HL-60 (cell line): Measurements from ENCODE around the gene PIR.

Experiments
- DNase-seq, 2 experiments: peaks; one replicate each; pipeline ENCODE4 v3.0.0-alpha.2; 2010 to 2020; ENCODE audit warnings: low read depth in 1 of 2, low spot score in 1 of 2
- H3K27ac ChIP-seq: fragments of 250-450 bp; sonication (Bioruptor Pico); replicated peaks from 2 replicates; pipeline ENCODE4 v1.5.1; 2020; ENCODE audit warnings: mild to moderate bottlenecking, moderate library complexity
- H3K27me3 ChIP-seq: fragments of 250-450 bp; sonication (Bioruptor Pico); 2 replicates; pipeline ENCODE4 v1.5.1; 2021; ENCODE audit warnings: mild to moderate bottlenecking, moderate library complexity; ENCODE audit not compliant: insufficient read depth, poor library complexity, severe bottlenecking
- H3K4me3 ChIP-seq: replicated peaks from 2 replicates; pipeline ENCODE4 v1.5.1; 2011; ENCODE audit warnings: mild to moderate bottlenecking, control low read depth, low read length; ENCODE audit not compliant: insufficient read depth
- GABPA ChIP-seq: IDR thresholded peaks from 2 replicates; pipeline ENCODE4 v1.6.1; 2012; ENCODE audit warnings: low read depth
- POLR2AphosphoS5 ChIP-seq: IDR thresholded peaks from 2 replicates; pipeline ENCODE4 v1.6.1; 2012; ENCODE audit warnings: low read depth
- SPI1 ChIP-seq: IDR thresholded peaks from 2 replicates; pipeline ENCODE4 v1.6.1; 2012; ENCODE audit warnings: low read depth, mild to moderate bottlenecking, borderline replicate concordance
- TF ChIP-seq, protein P1 (sequence below): IDR thresholded peaks from 2 replicates; pipeline ENCODE4 v1.6.1; 2012; ENCODE audit warnings: low read depth; ENCODE audit not compliant: insufficient replicate concordance
- TF ChIP-seq, protein P2 (sequence below): IDR thresholded peaks from one replicate; pipeline ENCODE4 v1.5.1; 2011; ENCODE audit warnings: low read length, control low read depth, inconsistent platforms; ENCODE audit not compliant: insufficient read depth

PIR gene

DNA sequence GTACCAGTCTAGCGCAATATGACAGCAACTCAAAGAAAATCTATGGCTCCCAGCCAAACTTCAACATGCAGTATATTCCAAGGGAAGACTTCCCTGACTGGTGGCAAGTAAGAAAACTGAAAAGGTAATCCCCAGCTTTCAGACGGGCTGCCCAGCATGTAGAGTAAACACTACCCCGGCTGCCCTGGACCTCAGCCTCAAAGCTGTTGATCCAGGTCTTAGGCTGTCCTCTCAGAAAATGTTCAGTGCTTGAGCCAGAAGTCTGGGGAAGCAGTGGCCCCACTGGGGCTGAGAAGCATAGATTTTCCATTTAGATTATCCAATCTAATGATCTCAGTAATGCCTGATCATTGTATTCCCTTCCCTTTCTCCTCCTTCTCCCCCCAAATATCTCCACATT lies 29.3 kb upstream of the PIR start:
- TF ChIP-seq, protein P1, sequence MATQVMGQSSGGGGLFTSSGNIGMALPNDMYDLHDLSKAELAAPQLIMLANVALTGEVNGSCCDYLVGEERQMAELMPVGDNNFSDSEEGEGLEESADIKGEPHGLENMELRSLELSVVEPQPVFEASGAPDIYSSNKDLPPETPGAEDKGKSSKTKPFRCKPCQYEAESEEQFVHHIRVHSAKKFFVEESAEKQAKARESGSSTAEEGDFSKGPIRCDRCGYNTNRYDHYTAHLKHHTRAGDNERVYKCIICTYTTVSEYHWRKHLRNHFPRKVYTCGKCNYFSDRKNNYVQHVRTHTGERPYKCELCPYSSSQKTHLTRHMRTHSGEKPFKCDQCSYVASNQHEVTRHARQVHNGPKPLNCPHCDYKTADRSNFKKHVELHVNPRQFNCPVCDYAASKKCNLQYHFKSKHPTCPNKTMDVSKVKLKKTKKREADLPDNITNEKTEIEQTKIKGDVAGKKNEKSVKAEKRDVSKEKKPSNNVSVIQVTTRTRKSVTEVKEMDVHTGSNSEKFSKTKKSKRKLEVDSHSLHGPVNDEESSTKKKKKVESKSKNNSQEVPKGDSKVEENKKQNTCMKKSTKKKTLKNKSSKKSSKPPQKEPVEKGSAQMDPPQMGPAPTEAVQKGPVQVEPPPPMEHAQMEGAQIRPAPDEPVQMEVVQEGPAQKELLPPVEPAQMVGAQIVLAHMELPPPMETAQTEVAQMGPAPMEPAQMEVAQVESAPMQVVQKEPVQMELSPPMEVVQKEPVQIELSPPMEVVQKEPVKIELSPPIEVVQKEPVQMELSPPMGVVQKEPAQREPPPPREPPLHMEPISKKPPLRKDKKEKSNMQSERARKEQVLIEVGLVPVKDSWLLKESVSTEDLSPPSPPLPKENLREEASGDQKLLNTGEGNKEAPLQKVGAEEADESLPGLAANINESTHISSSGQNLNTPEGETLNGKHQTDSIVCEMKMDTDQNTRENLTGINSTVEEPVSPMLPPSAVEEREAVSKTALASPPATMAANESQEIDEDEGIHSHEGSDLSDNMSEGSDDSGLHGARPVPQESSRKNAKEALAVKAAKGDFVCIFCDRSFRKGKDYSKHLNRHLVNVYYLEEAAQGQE: no peak
- TF ChIP-seq GABPA: no peak
- TF ChIP-seq SPI1: no peak
- TF ChIP-seq, protein P2, sequence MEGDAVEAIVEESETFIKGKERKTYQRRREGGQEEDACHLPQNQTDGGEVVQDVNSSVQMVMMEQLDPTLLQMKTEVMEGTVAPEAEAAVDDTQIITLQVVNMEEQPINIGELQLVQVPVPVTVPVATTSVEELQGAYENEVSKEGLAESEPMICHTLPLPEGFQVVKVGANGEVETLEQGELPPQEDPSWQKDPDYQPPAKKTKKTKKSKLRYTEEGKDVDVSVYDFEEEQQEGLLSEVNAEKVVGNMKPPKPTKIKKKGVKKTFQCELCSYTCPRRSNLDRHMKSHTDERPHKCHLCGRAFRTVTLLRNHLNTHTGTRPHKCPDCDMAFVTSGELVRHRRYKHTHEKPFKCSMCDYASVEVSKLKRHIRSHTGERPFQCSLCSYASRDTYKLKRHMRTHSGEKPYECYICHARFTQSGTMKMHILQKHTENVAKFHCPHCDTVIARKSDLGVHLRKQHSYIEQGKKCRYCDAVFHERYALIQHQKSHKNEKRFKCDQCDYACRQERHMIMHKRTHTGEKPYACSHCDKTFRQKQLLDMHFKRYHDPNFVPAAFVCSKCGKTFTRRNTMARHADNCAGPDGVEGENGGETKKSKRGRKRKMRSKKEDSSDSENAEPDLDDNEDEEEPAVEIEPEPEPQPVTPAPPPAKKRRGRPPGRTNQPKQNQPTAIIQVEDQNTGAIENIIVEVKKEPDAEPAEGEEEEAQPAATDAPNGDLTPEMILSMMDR: no peak
- no peak for TF ChIP-seq POLR2AphosphoS5

DNA sequence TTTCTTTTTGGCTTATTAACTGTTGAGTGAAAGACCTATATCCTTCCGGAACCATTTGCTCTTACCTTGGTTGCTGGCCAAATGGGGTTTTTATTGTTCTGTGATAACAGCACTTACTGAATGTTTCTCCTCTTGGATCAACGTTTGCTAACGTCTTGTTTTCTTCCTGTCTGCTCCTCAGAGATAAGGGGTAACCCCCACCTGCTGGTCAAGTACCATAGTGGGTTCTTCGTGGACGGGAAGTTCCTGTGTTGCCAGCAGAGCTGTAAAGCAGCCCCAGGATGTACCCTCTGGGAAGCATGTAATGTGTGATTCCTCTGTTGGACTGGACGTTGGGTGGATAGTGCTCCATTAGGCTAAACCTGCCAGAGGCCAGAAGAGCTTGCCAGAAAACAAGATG lies 22.8 kb upstream of the PIR start:
- H3K4me3 ChIP-seq: no peak overlapping the region
- TF ChIP-seq, protein P2: no peak
- TF ChIP-seq SPI1 (no peak), GABPA (no peak), POLR2AphosphoS5 (no peak)
- TF ChIP-seq, protein P1: no peak
- no peak for DNase-seq
- peaks cover 4% of the 10 kb centered on the region for H3K27me3 ChIP-seq
- no peak overlapping the region for H3K27ac ChIP-seq

More for the DNA sequence above, 29.3 kb upstream of the PIR start:
- H3K27me3 ChIP-seq: peaks cover 9% of the 10 kb centered on the region
- DNase-seq: no peak
- no peak overlapping the region for H3K27ac ChIP-seq
- H3K4me3 ChIP-seq: no peak overlapping the region

DNA sequence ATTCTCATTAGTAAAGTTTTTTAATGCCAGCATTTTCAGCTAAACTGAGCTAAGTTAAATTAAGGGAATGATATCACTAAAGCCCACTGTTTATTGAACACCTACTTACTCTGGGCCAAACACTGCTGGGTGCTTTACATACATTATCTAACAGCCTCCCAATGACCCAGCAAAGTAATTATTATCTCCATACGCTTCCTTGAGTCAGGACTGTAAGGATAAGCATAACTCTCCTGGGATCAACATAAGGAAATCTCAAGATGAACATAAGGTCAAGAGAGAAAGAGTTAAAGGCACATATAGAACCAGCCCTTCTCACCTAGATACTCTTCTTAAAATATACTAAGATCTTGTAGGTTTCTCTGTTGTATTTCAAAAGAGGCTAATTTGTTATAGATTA lies 21.1 kb upstream of the PIR start:
- H3K27ac ChIP-seq: no peak overlapping the region
- no peak overlapping the region for H3K4me3 ChIP-seq
- no peak for TF ChIP-seq GABPA
- TF ChIP-seq, protein P2: no peak
- TF ChIP-seq SPI1: no peak
- TF ChIP-seq POLR2AphosphoS5: no peak
- TF ChIP-seq, protein P1: no peak
- no peak for DNase-seq
- H3K27me3 ChIP-seq: peaks cover 3% of the 10 kb centered on the region
